ENCODE measurements around the gene SUMO4. TPM values are rescaled to one million over a fixed set of nuclear protein-coding genes. Genes with fewer than 3 reads are reported as not detected.

Gene SUMO4
- total RNA-seq, 1 donor from 2014 or later, result 1.6 TPM

DNA sequence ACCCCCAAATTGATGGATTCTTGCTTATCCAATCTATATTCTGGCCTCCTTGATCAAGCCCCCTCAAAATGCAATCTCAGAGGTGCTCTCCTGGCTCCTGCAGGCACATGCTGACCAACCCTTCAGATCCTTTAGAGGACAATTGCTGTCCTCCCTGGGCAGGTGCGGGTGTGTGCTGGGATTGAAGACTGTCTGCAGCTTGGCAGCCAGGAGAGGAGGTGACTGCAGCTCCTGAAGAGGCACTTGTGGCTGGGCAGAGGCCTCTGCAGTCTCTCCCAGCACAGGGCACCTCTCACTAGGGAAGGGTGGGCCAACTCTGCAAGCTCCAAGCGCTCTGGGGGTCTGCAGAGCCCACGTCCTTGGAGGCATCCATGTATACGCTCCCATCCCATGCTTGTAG, 28.5 kb downstream of the SUMO4 start:
- H3K9ac ChIP-seq (ENCODE audit: low read length), result no peak overlapping the region
- peaks cover 8% of the 10 kb centered on the region for H3K4me1 ChIP-seq (ENCODE audit: insufficient read depth, low read length)
- FAIRE-seq, result no peak

DNA sequence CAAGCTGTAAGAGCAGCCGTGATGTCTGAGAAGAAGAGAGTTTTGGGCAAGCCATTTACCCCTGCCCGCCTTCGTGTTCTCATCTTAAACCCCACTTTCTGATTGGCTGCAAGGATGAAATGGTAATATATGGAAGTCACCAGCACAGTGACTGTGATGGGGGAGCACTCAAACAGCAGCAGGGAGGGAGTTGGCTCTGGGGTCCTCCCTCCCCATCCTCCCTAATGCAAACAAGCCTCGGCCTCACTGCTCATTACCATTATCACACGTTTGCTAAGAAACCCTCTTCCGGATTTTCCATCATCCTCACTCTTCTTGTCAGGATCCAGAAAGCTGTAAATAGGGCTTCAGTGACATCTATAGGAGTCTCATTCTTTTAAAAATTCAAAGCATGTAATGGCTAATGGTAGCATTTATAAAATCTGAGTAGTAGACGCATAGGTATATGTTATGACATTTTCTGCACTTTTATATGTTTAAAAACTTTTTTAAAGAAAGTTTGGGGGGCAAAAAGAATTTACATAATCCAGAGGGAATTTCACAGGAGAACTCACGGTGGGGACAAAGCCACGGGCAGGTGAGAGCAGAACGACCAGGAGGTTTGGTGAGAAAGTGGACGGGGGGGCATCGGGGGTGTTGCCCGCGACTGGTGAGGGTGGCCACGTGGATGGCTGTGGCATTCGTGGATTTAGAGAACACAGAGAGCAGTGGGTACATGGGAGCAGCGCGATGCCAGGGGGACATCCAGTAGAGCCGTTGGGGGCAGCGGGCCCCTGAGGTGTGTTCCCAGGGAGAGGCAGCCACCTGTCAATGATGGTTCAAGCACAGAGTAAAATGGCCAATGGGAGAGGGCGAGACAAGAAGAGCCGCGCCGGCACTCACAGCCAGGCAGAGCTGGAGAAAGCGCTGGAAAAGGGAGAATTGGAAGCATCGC, 29.6 kb downstream of the SUMO4 start:
- no peak overlapping the region for H3K27ac ChIP-seq (ENCODE audit: low read depth, low read length)
- Mint-ChIP-seq H3K4me1 (ENCODE audit: low read depth, unreplicated experiment) (peaks cover 2% of the 10 kb centered on the region), H3K36me3 (ENCODE audit: low read depth, unreplicated experiment) (peaks cover 5% of the 10 kb centered on the region), H3K27ac (ENCODE audit: unreplicated experiment) (no peak overlapping the region), H3K27me3 (ENCODE audit: low read depth, unreplicated experiment) (peaks cover 13% of the 10 kb centered on the region), H3K4me3 (ENCODE audit: unreplicated experiment) (no peak overlapping the region), H3K9me3 (ENCODE audit: unreplicated experiment) (no peaks in the 10 kb centered on the region)
- H3K79me2 ChIP-seq (ENCODE audit: insufficient read depth, low read length), result no peaks in the 10 kb centered on the region
- no peaks in the 10 kb centered on the region for H3K36me3 ChIP-seq (ENCODE audit: insufficient read depth, low read length)
- H3K4me2 ChIP-seq (ENCODE audit: low read length), result no peak overlapping the region
- no peaks in the 10 kb centered on the region for H4K20me1 ChIP-seq (ENCODE audit: insufficient read depth, low read length)
- no peak for DNase-seq (ENCODE audit: low read depth)
- H3K9ac ChIP-seq (ENCODE audit: low read length), result no peak overlapping the region
- TF ChIP-seq, protein P1, sequence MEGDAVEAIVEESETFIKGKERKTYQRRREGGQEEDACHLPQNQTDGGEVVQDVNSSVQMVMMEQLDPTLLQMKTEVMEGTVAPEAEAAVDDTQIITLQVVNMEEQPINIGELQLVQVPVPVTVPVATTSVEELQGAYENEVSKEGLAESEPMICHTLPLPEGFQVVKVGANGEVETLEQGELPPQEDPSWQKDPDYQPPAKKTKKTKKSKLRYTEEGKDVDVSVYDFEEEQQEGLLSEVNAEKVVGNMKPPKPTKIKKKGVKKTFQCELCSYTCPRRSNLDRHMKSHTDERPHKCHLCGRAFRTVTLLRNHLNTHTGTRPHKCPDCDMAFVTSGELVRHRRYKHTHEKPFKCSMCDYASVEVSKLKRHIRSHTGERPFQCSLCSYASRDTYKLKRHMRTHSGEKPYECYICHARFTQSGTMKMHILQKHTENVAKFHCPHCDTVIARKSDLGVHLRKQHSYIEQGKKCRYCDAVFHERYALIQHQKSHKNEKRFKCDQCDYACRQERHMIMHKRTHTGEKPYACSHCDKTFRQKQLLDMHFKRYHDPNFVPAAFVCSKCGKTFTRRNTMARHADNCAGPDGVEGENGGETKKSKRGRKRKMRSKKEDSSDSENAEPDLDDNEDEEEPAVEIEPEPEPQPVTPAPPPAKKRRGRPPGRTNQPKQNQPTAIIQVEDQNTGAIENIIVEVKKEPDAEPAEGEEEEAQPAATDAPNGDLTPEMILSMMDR (IDR thresholded peaks at IDR 0.05; ENCODE audit: insufficient read depth, low read depth, low read length), result no peak
- TF ChIP-seq EZH2 (IDR thresholded peaks at IDR 0.05; ENCODE audit: insufficient read depth, low read length), result no peak
- H3K4me1 ChIP-seq (ENCODE audit: insufficient read depth, low read length), result peaks cover 6% of the 10 kb centered on the region
- no peaks in the 10 kb centered on the region for H3K27me3 ChIP-seq (ENCODE audit: insufficient read depth, low read length)
- no peak overlapping the region for H2AFZ ChIP-seq (ENCODE audit: low read depth, low read length)
- no peak overlapping the region for H3K4me3 ChIP-seq (ENCODE audit: insufficient read depth, low read depth, low read length)
- no peak for FAIRE-seq
- H3K9me3 ChIP-seq (ENCODE audit: insufficient read depth, low read depth, low read length), result no peaks in the 10 kb centered on the region

More for the DNA sequence above, 28.5 kb downstream of the SUMO4 start:
- Histone ChIP-seq H4K20me1 (ENCODE audit: insufficient read depth, low read length) (no peaks in the 10 kb centered on the region), H3K27me3 (ENCODE audit: insufficient read depth, low read length) (no peaks in the 10 kb centered on the region), H3K36me3 (ENCODE audit: insufficient read depth, low read length) (no peaks in the 10 kb centered on the region), H3K9me3 (ENCODE audit: insufficient read depth, low read depth, low read length) (no peaks in the 10 kb centered on the region), H3K79me2 (ENCODE audit: insufficient read depth, low read length) (no peaks in the 10 kb centered on the region), H3K4me3 (ENCODE audit: insufficient read depth, low read depth, low read length) (no peak overlapping the region), H3K27ac (ENCODE audit: low read depth, low read length) (no peak overlapping the region), H2AFZ (ENCODE audit: low read depth, low read length) (no peak overlapping the region), H3K4me2 (ENCODE audit: low read length) (no peak overlapping the region)
- Mint-ChIP-seq H3K9me3 (ENCODE audit: unreplicated experiment) (no peaks in the 10 kb centered on the region), H3K4me3 (ENCODE audit: unreplicated experiment) (no peak overlapping the region), H3K27ac (ENCODE audit: unreplicated experiment) (peak overlapping the region; percentile 26), H3K27me3 (ENCODE audit: low read depth, unreplicated experiment) (peaks cover 13% of the 10 kb centered on the region), H3K36me3 (ENCODE audit: low read depth, unreplicated experiment) (peaks cover 5% of the 10 kb centered on the region), H3K4me1 (ENCODE audit: low read depth, unreplicated experiment) (peaks cover 5% of the 10 kb centered on the region)
- DNase-seq (ENCODE audit: low read depth), result no peak
- TF ChIP-seq, protein P1 (IDR thresholded peaks at IDR 0.05; ENCODE audit: insufficient read depth, low read depth, low read length), result no peak
- no peak for TF ChIP-seq EZH2 (IDR thresholded peaks at IDR 0.05; ENCODE audit: insufficient read depth, low read length)

Data from astrocyte (in vitro differentiated cells and primary cell).